Neural crest cell (in vitro differentiated cells): ENCODE results near the gene NCAPG2. TPM values are rescaled to one million over a fixed set of nuclear protein-coding genes. Genes with fewer than 3 reads are reported as not detected.

Source experiments
- DNase-seq: peaks from one replicate; pipeline ENCODE4 v3.0.0; 2021; ENCODE audit warnings: low read depth, mixed read lengths, low spot score
- H3K27ac Mint-ChIP-seq: one replicate; pipeline ENCODE4 v1.8.0; 2021; ENCODE audit warnings: mild to moderate bottlenecking, mixed read lengths; ENCODE audit not compliant: unreplicated experiment
- H3K27me3 Mint-ChIP-seq: 2 replicates; pipeline ENCODE4 v1.8.0; 2021; ENCODE audit warnings: low read depth, mild to moderate bottlenecking, mixed read lengths
- H3K36me3 Mint-ChIP-seq: 2 replicates; pipeline ENCODE4 v1.8.0; 2021; ENCODE audit warnings: low read depth, mild to moderate bottlenecking, mixed read lengths
- H3K4me1 Mint-ChIP-seq: 2 replicates; pipeline ENCODE4 v1.8.0; 2021; ENCODE audit warnings: mixed read lengths
- H3K4me3 Mint-ChIP-seq: one replicate; pipeline ENCODE4 v1.8.0; 2021; ENCODE audit warnings: mild to moderate bottlenecking, mixed read lengths
- H3K9me3 Mint-ChIP-seq: 2 replicates; pipeline ENCODE4 v1.8.0; 2021; ENCODE audit warnings: mixed read lengths
- total RNA-seq: library from RNA; stranded (reverse); gene quantifications from 2 replicates; pipeline ENCODE4 v1.2.1, GENCODE V29; 2021
- TF ChIP-seq, protein P1 (sequence below): fragments of 200-600 bp; sonication (generic); conservative IDR thresholded peaks from 2 replicates; pipeline ENCODE4 v1.5.0; 2021; ENCODE audit warnings: antibody characterized with exemption, mild to moderate bottlenecking

Gene NCAPG2
- total RNA-seq, 1 donor from 2014 or later: 84.9 TPM

DNA sequence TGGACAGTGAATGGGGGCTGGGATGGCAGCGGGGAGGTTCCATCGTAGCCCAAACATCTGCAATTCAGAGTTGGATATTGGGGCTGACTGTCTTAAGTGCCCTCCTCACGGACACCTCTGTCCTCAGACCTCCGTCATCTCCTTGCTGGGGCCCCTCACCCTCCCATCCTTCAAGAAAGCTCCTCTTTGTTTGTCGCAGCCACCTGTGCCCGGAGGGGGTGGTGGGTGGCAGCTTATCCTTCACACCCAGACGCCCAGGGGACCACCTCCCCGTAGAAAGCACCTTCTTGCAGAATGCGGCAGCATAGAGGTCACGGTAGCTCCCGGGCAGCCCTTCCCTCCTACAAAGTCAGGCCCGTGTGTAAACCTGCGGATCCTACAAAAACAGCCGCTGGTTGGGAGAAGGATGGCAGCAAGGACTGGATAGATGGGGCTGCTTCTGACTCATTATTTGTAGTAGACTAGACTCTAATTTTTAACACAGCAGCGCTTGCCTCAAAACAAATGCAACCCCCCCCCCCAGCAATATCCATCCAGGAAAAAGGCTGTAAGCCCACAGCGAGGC lies 115.6 kb downstream of the NCAPG2 start:
- peak overlapping the region; percentile 83 for H3K4me3 Mint-ChIP-seq
- H3K9me3 Mint-ChIP-seq: no peaks in the 10 kb centered on the region
- no peak for DNase-seq
- H3K27me3 Mint-ChIP-seq: peaks cover 63% of the 10 kb centered on the region
- TF ChIP-seq, protein P1, sequence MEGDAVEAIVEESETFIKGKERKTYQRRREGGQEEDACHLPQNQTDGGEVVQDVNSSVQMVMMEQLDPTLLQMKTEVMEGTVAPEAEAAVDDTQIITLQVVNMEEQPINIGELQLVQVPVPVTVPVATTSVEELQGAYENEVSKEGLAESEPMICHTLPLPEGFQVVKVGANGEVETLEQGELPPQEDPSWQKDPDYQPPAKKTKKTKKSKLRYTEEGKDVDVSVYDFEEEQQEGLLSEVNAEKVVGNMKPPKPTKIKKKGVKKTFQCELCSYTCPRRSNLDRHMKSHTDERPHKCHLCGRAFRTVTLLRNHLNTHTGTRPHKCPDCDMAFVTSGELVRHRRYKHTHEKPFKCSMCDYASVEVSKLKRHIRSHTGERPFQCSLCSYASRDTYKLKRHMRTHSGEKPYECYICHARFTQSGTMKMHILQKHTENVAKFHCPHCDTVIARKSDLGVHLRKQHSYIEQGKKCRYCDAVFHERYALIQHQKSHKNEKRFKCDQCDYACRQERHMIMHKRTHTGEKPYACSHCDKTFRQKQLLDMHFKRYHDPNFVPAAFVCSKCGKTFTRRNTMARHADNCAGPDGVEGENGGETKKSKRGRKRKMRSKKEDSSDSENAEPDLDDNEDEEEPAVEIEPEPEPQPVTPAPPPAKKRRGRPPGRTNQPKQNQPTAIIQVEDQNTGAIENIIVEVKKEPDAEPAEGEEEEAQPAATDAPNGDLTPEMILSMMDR: no peak
- H3K4me1 Mint-ChIP-seq: peaks cover 3% of the 10 kb centered on the region
- no peaks in the 10 kb centered on the region for H3K36me3 Mint-ChIP-seq
- no peak overlapping the region for H3K27ac Mint-ChIP-seq

DNA sequence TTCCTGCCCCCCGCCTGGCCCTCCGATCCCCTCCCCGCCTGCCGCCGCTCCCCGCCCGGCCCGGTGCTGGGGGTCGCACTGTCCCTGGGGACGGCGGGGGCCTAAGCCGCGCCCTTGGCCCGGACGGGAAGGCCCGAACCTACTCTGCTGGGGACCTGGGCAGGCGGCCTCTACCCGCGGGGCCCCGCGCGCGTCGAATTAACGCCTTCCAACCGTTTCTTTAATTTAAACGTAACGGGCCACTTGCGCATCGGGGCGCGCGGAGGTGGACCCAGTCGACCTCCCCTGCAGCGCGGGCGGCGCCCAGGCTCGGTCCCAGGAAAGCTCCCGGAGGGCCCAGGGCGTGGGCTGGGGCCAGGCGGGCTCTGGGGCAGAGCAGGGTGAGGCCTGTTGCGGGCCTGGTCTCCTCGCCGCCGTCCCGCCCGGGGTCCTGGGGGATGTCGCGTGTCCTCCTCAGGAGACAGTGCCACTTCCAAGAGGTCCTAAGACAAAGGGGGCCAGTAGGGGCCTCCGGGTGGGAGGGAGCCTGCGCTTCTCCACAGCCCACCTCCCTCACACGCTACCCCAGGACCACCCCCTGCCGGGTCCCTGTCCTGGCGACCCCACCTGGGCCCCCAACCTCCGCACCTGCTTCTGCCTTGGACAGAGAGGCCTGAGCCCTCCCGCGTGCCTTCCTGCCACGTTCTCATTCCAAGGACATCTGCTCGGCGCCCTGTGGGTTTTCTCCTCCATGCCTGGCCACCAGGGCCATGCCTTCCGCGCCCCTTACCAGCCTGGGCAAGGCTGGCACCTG lies 116.3 kb downstream of the NCAPG2 start:
- Mint-ChIP-seq H3K36me3 (no peaks in the 10 kb centered on the region), H3K9me3 (no peaks in the 10 kb centered on the region), H3K27ac (no peak overlapping the region), H3K27me3 (peaks cover 70% of the 10 kb centered on the region), H3K4me1 (peaks cover 3% of the 10 kb centered on the region), H3K4me3 (peak overlapping the region; percentile 83)
- no peak for DNase-seq
- TF ChIP-seq, protein P1: no peak

DNA sequence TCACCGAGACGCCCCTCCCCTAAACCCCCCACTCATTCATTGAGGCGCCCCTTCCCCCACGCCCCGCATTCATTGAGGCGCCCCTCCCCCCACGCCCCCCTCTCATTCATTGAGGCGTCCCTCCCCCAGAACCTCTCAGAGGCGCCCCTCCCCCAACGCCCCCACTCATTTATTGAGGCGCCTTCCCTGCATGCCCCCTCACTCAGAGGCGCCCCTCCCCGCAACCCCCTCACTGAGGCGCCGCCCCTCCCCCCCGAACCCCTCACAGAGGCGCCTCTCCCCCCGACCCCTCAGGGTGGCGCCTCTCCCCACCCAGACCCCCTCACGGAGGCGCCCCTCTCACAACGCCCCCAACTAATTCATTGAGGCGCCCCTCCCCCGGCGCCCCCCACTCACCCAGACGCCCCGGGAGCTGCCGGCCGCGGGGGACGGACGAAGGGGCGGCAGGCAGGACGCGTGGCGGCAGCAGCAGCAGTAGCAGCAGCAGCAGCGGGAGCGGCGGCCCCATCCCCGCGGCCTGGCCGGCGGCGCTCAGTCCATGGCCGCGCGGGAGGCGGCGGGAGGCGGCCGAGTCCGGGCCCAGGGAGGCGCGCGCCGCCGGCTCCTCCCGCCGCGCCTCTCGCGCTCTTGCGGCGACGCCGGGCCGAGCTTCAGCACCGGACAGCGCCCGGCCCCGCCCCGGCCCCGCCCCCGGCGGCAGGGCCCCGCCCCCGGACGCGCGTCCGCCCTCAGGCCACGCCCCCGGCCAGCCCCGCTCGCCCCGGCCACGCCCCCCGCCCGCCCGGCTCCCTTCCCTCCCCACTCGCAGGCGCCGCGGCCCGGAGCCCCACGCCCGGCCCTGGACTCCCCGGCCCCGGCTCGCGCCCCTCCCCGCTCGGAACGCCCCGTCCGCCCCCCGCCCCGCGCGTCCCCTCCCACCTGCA lies 117.2 kb downstream of the NCAPG2 start, which contains the start of gene PTPRN2:
Gene PTPRN2 (minus strand): TSS at position 662 of the 923 bp plus-strand sequence.
- peak; percentile 59 for DNase-seq
- peaks cover 3% of the 10 kb centered on the region for H3K4me1 Mint-ChIP-seq
- TF ChIP-seq, protein P1: no peak
- H3K36me3 Mint-ChIP-seq: no peaks in the 10 kb centered on the region
- no peaks in the 10 kb centered on the region for H3K9me3 Mint-ChIP-seq
- H3K27ac Mint-ChIP-seq: no peak within 1 kb of the TSS
- peaks cover 72% of the 10 kb centered on the region for H3K27me3 Mint-ChIP-seq
- H3K4me3 Mint-ChIP-seq: peak within 1 kb of the TSS; percentile 83

DNA sequence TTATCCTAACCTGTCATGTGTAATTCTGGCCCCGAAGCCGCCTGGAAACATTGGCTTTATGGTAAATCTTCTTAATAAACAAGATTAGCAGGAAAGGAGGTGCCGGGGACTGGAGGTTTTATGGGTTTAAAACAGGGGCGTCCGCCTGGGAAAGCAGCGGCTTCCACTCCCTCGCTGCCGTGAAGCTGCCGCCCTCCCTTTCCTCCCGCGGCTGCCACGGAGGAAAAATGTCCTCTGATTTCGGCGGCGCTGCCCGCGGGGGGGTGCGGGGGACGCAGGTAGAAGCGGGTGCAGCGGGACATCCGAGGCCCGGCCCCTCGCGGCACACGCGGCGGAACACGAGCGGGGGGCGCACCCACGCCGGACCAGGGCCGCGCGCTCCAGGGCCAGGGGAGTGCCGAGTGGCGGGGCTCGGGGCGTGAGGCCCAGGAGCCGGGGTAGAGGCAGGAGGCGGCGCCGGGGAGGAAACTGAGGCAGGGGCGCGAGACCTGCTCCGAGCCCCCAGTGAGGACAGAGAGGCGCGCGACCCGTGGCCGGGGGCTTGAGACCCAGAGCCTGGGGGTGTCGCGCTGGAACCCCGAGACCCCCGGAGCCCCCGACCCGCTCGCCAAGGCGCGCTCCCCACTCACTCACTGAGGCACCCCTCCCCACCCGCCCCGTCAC lies 118.0 kb downstream of the NCAPG2 start:
- TF ChIP-seq, protein P1: no peak
- H3K4me3 Mint-ChIP-seq: peak overlapping the region; percentile 85
- H3K4me1 Mint-ChIP-seq: peaks cover 3% of the 10 kb centered on the region
- H3K36me3 Mint-ChIP-seq: no peaks in the 10 kb centered on the region
- no peak for DNase-seq
- no peak overlapping the region for H3K27ac Mint-ChIP-seq
- no peaks in the 10 kb centered on the region for H3K9me3 Mint-ChIP-seq
- H3K27me3 Mint-ChIP-seq: peaks cover 73% of the 10 kb centered on the region
